HG03045 (cell line): Measurements from ENCODE around the gene MRPL55.

Source experiments
- ATAC-seq: cut with Tn5 transposase; IDR thresholded peaks from one replicate; pipeline ENCODE4 v1.9.1; 2021; ENCODE audit warnings: mild to moderate bottlenecking, moderate library complexity; ENCODE audit not compliant: unreplicated experiment

Gene MRPL55

GRCh38 chr1:228088586-228089498, 20.3 kb downstream of the MRPL55 start:
- ATAC-seq = no peak

- ATAC-seq = no peak
Observed at GRCh38 chr1:228087771-228088251, 21.3 kb downstream of the MRPL55 start.

- ATAC-seq = no peak
Observed at GRCh38 chr1:228085287-228085951, 23.7 kb downstream of the MRPL55 start.

GRCh38 chr1:228084797-228085196, 24.3 kb downstream of the MRPL55 start:
- ATAC-seq = no peak

- no peak for ATAC-seq
Observed at GRCh38 chr1:228084325-228084724, 24.8 kb downstream of the MRPL55 start.

GRCh38 chr1:228083871-228084278, 25.2 kb downstream of the MRPL55 start:
- no peak for ATAC-seq

GRCh38 chr1:228082918-228083870, 25.9 kb downstream of the MRPL55 start:
- ATAC-seq = peak; percentile 25

GRCh38 chr1:228082214-228082917, 26.7 kb downstream of the MRPL55 start, which contains the start of gene ARF1:
ARF1 (plus strand) TSS chr1:228082708; CDS start chr1:228097115, 14,407 bp downstream.
- ATAC-seq = peak; percentile 76

- ATAC-seq = peak; percentile 31
Observed at GRCh38 chr1:228081578-228082213, 27.4 kb downstream of the MRPL55 start.

- no peak for ATAC-seq
Observed at GRCh38 chr1:228081144-228081543, 28.0 kb downstream of the MRPL55 start.

GRCh38 chr1:228079601-228080263, 29.4 kb downstream of the MRPL55 start:
- no peak for ATAC-seq

- ATAC-seq = no peak
Observed at GRCh38 chr1:228079013-228079412, 30.1 kb downstream of the MRPL55 start.

- no peak for ATAC-seq
Observed at GRCh38 chr1:228077565-228078330, 31.4 kb downstream of the MRPL55 start.

- ATAC-seq = no peak
Observed at GRCh38 chr1:228076796-228077430, 32.2 kb downstream of the MRPL55 start.

- no peak for ATAC-seq
Observed at GRCh38 chr1:228075801-228076271, 33.3 kb downstream of the MRPL55 start.

- ATAC-seq = no peak
Observed at GRCh38 chr1:228074954-228075730, 34.0 kb downstream of the MRPL55 start.
